Kidney (tissue), 13 donors: ENCODE data around the gene MSL3B.

ENCODE experiments used
- DNase-seq, 5 donors: peaks; one replicate each; pipeline ENCODE4 v3.0.0-alpha.2; 2013 to 2020
- FAIRE-seq: peaks from 2 replicates; lab custom pipeline; 2012; peaks lifted over from hg19 to GRCh38; lab: Jason Lieb, UNC
- H3K27ac ChIP-seq, 2 donors: one replicate each; pipeline ENCODE4 v1.7.0; 2013; ENCODE audit warnings: low read depth in 2 of 2, low read length in 2 of 2, inconsistent platforms in 1 of 2
- H3K27me3 ChIP-seq: one replicate; pipeline ENCODE4 v1.7.1; 2013; ENCODE audit warnings: low read length, inconsistent platforms; ENCODE audit not compliant: control insufficient read depth, insufficient read depth
- H3K36me3 ChIP-seq, 3 donors: one replicate each; pipeline versions ENCODE4 v1.7.0 to v1.7.1; 2013; ENCODE audit warnings: low read length in 3 of 3, control low read depth in 1 of 3, inconsistent platforms in 1 of 3; ENCODE audit not compliant: insufficient read depth in 3 of 3, control insufficient read depth in 2 of 3
- H3K4me1 ChIP-seq, 3 donors: one replicate each; pipeline versions ENCODE4 v1.7.0 to v1.7.1; 2013; ENCODE audit warnings: low read length in 3 of 3, inconsistent platforms in 1 of 3, low read depth in 1 of 3; ENCODE audit not compliant: control insufficient read depth in 2 of 3, insufficient read depth in 2 of 3
- H3K4me3 ChIP-seq, 3 donors: one replicate each; pipeline versions ENCODE4 v1.7.0 to v1.8.1; 2013; ENCODE audit warnings: low read length in 3 of 3, control low read depth in 1 of 3, inconsistent platforms in 1 of 3
- H3K9ac ChIP-seq, 3 donors: one replicate each; pipeline versions ENCODE4 v1.7.0 to v1.7.1; 2013; ENCODE audit warnings: low read length in 3 of 3, control low read depth in 1 of 3, inconsistent platforms in 1 of 3
- H3K9me3 ChIP-seq, 3 donors: one replicate each; pipeline versions ENCODE4 v1.7.0 to v1.7.1; 2013; ENCODE audit warnings: low read length in 3 of 3, control low read depth in 1 of 3, inconsistent platforms in 1 of 3; ENCODE audit not compliant: control insufficient read depth in 2 of 3, insufficient read depth in 1 of 3
- intact Hi-C: fragments of 100-400 bp; cut with DNase I; formaldehyde crosslinking; loops from one replicate; pipeline ENCODE4 v1.11.1; 2022
- TF ChIP-seq, protein P1 (sequence below): IDR thresholded peaks from 3 replicates; pipeline ENCODE4 v1.5.1; 2012; ENCODE audit warnings: mild to moderate bottlenecking, moderate library complexity, borderline replicate concordance; ENCODE audit not compliant: insufficient read depth; ENCODE audit errors: extremely low read depth
- donor health status: control.
- donor health status: control.
- donor health status: control.
- donor health status: control.
- donor health status: control.
- donor health status: DM: yes; HTN: yes; CAD: no.
- donor health status: Normal renal cell carcinoma (clear cell type).

MSL3B gene

DNA sequence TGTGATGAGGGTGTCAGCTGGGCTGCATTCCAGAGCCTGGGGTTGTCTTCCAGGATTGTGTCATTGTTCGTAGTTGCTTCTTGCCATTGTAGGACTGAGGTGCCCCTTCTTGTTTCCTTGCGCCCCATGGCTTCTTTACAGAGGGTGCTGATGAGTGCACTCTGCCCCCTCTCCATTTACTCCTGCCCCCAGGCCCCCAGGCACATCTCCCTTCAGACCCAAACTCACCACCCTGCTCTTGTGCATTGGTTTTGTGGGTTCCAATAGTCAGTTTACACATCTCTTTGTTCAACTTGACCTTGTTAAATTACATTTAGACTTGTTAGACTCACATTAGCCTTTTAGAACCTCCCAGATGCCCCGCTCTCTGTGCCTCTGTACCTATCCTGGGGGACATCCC lies 47.0 kb downstream of the MSL3B start:
- no peak overlapping the region for H3K9ac ChIP-seq
- no peak for FAIRE-seq
- H3K4me3 ChIP-seq: no peak overlapping the region
- peak in 1 of 5 donors; percentile 11 for DNase-seq
- H3K27ac ChIP-seq: no peak overlapping the region
- H3K27me3 ChIP-seq: no peaks in the 10 kb centered on the region
- TF ChIP-seq, protein P1, sequence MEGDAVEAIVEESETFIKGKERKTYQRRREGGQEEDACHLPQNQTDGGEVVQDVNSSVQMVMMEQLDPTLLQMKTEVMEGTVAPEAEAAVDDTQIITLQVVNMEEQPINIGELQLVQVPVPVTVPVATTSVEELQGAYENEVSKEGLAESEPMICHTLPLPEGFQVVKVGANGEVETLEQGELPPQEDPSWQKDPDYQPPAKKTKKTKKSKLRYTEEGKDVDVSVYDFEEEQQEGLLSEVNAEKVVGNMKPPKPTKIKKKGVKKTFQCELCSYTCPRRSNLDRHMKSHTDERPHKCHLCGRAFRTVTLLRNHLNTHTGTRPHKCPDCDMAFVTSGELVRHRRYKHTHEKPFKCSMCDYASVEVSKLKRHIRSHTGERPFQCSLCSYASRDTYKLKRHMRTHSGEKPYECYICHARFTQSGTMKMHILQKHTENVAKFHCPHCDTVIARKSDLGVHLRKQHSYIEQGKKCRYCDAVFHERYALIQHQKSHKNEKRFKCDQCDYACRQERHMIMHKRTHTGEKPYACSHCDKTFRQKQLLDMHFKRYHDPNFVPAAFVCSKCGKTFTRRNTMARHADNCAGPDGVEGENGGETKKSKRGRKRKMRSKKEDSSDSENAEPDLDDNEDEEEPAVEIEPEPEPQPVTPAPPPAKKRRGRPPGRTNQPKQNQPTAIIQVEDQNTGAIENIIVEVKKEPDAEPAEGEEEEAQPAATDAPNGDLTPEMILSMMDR: no peak
- H3K36me3 ChIP-seq: no peaks in the 10 kb centered on the region
- no peaks in the 10 kb centered on the region for H3K9me3 ChIP-seq
- H3K4me1 ChIP-seq: no peaks in the 10 kb centered on the region
- intact Hi-C loops: no loop called here

DNA sequence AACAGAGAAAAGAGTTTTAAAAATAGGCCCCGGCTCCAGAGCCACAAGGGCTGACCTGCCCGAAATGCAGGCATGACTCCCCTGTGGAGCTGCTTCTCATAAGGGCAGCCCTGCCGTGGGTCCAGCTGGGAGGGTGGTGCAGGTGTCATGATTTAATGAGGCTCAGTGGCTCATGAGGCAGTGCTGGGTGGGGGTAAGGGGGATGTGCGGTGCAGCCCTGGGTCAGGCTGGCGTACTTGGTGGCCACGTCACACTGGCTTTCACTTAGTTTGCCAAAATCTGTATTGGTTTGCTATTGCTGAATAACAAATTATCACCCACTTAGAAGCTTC lies 47.4 kb downstream of the MSL3B start:
- Histone ChIP-seq H3K4me1 (no peaks in the 10 kb centered on the region), H3K36me3 (no peaks in the 10 kb centered on the region), H3K9ac (no peak overlapping the region), H3K27me3 (no peaks in the 10 kb centered on the region), H3K4me3 (no peak overlapping the region), H3K27ac (no peak overlapping the region), H3K9me3 (no peaks in the 10 kb centered on the region)
- FAIRE-seq (no peak), DNase-seq (peak in 1 of 5 donors; percentile 33)
- TF ChIP-seq, protein P1: no peak
- intact Hi-C loops: no loop called here

DNA sequence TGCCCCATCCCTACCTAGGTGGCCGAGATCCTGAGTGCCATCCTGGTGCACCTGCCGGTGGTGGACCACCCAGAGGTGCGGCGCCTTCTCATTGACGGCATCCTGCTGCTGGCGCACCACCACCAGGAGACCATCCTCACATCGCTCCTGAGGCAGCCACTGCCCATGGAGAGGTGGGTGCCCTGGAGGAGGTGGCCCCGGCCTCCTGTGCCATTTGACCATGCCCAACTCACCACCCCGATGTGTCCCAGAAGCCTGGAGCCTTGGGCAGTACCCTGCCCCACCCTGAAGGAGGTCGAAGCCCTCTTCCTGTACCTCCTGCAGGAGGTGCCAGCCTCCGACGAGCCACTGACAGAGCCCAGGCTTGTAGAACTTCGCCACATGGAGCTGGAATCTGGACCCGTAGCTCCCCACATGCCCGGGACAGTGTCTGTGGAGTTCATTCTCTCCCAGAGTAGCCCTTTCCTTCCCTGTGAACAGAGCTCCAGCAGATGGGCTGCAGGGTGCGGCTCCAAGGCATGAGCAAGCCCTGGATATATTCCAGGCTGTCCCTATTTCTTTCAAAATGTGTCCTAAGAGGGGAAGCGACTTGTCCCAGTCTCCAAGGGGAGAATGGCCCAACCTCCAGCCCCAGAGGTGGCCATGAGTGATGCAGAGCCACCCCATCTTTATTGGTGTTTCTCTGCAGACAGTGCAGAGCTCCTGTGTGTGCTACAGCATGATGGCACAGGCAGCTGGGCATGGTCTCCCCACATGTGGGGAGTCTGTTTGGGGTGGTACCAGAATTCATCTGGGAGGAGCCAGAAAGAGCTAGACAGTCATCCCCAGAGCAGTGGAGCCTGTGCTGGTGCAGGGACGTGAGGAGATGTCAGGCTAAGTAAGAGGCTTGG lies 48.1 kb downstream of the MSL3B start:
- Histone ChIP-seq H3K4me3 (no peak overlapping the region), H3K9me3 (no peaks in the 10 kb centered on the region), H3K27me3 (no peaks in the 10 kb centered on the region), H3K27ac (no peak overlapping the region), H3K36me3 (no peaks in the 10 kb centered on the region), H3K4me1 (no peaks in the 10 kb centered on the region), H3K9ac (no peak overlapping the region)
- no peak for FAIRE-seq
- peak in 2 of 5 donors; percentile 14 to 56 for DNase-seq
- intact Hi-C loops: no loop called here
- TF ChIP-seq, protein P1: no peak
